SHP77 (cell line): ENCODE results near the gene ABCA4.

Experiments
- DNase-seq, 2 experiments: peaks; one replicate each; lab custom pipeline; 2025; lab: John Stamatoyannopoulos, UW

Gene ABCA4

GRCh38 chr1:94027721-94028515 lies 93.0 kb downstream of the ABCA4 start:
- DNase-seq, result no peak

GRCh38 chr1:94026619-94027380 lies 94.1 kb downstream of the ABCA4 start:
- no peak for DNase-seq

- peak; percentile 65 to 67 for DNase-seq
Measured at GRCh38 chr1:94025383-94026340, 95.3 kb downstream of the ABCA4 start.

GRCh38 chr1:94024104-94024792 lies 96.7 kb downstream of the ABCA4 start:
- DNase-seq, result no peak

- DNase-seq, result peak in 1 of 2 experiments; percentile 30
Measured at GRCh38 chr1:94022471-94023189, 98.3 kb downstream of the ABCA4 start.

- DNase-seq, result no peak
Measured at GRCh38 chr1:94020764-94021579, 100.0 kb downstream of the ABCA4 start.

GRCh38 chr1:94019327-94019726 lies 101.6 kb downstream of the ABCA4 start:
- DNase-seq, result no peak

GRCh38 chr1:94017155-94017829 lies 103.7 kb downstream of the ABCA4 start:
- no peak for DNase-seq

GRCh38 chr1:94015489-94015817 lies 105.5 kb downstream of the ABCA4 start:
- no peak for DNase-seq

- no peak for DNase-seq
Measured at GRCh38 chr1:94014635-94015488, 106.1 kb downstream of the ABCA4 start.

- DNase-seq, result no peak
Measured at GRCh38 chr1:94014087-94014486, 106.9 kb downstream of the ABCA4 start.

GRCh38 chr1:94013367-94013878 lies 107.5 kb downstream of the ABCA4 start:
- DNase-seq, result no peak

GRCh38 chr1:94012708-94013366 lies 108.1 kb downstream of the ABCA4 start:
- DNase-seq, result peak in 1 of 2 experiments; percentile 50

GRCh38 chr1:94011709-94012595 lies 109.0 kb downstream of the ABCA4 start:
- DNase-seq, result no peak

GRCh38 chr1:94011129-94011528 lies 109.8 kb downstream of the ABCA4 start:
- no peak for DNase-seq

GRCh38 chr1:94009304-94009703 lies 111.6 kb downstream of the ABCA4 start:
- no peak for DNase-seq

GRCh38 chr1:94006604-94007003 lies 114.3 kb downstream of the ABCA4 start:
- no peak for DNase-seq
